NCI-H2107 treated with DMSO at 0.1 percent for 48 hours (cell line): ENCODE data around the gene EPHX1.
A peak's percentile ranks its signal among the peaks of the same experiment; 100 is the strongest.

ENCODE experiments used
- DNase-seq: peaks from one replicate; lab custom pipeline; 2025; ENCODE audit not compliant: unreplicated experiment; lab: John Stamatoyannopoulos, UW

Gene EPHX1

DNA sequence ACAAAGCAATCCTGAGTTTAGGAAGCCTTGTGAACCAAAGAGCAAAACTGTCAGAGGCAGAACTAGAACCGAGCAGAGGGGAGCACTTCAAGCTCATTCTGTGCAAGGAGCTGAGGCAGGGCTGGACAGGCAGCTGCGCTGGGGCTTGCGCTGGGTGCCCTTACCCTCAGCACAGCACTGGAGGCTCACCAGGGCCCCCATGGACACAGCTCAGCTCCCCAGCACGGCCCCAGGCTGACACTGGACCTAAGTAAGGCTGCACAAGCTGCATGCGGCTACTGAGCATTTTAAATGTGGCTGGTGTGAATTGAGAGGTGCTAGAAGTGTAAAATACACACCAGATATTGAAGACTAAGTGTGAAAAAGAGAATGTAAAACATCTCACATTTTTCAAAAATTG lies 50.2 kb downstream of the EPHX1 start:
- DNase-seq: no peak

GRCh38 chr1:225860876-225861441 lies 51.0 kb downstream of the EPHX1 start:
- DNase-seq: peak; percentile 34

DNA sequence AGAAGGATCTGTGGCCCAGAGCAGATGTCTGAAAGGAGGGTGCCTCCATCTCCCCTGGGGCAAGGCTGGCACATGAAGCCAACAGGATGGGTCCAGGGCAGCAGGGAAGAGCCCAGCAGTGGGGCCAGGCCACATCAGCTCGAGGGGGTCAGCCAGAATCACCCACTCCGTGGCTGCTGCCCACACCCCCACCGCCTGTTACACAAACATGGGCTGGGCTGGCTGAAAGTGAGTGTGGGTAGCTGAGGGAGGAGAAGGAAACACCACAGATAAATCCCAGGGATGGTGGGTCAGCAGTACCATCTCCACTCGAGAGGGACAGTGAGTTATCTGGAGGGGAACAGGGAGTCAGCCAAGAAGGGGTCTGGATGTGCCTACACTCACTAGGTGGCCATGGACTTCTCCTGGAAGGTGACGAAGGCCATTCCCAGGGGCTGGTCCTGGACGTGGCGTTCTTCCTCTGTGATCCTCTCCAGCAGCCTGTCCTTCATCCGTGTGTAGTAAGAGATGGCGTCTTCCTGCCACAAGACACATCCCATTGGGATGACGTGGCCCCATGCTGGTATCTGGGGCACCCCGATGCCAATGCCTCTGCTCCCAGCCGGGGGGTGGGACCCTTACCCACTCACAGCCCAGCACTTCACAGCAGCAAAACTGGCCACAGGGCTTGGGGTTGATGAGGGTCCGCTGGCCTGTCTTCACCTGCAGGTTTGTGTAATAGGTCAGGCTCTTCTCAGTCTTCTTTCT lies 52.1 kb downstream of the EPHX1 start:
- DNase-seq: no peak

- DNase-seq: no peak
Observed at GRCh38 chr1:225862581-225862950, 52.6 kb downstream of the EPHX1 start.

DNA sequence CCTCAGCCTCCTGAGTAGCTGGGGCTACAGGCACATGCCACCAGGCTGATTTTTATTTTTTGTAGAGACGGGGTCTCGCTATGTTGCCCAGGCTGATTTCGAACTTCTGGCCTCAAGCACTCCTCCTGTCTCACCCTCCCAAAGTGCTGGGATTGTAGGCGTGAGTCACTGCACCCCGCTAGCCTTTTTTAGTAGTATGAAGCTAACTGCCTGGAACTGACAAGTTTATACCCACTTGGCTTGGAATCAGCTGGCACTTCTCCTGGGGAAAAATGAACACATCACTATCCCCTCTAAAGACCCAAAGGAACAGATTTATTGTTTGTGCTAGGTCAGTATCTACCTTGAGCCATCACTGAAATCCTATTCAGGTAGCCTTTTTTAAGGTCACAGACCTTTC lies 53.2 kb downstream of the EPHX1 start:
- no peak for DNase-seq

GRCh38 chr1:225865514-225865913 lies 55.6 kb downstream of the EPHX1 start:
- no peak for DNase-seq

- no peak for DNase-seq
Observed at GRCh38 chr1:225866061-225866837, 56.3 kb downstream of the EPHX1 start.

GRCh38 chr1:225866981-225867380 lies 57.1 kb downstream of the EPHX1 start:
- DNase-seq: no peak

- DNase-seq: no peak
Observed at GRCh38 chr1:225868631-225869330, 58.9 kb downstream of the EPHX1 start.

DNA sequence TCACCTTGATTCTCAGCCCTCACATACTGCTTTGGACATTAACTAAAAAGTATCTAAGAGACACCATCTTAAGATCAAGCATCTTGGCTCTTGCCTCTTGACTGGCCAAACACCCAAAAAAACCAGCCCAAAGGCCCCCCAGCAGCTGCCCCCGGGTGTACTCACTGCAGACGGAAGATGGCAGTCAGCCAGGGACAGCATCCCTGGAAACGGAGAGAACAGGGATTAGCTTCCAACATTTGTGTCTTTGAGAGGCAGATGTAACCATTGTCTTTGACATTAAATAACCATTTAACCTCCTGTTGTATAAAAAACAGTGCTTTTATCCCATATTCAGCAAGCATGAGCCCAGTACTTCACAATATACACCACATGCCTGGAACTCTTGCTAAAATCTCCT lies 61.0 kb downstream of the EPHX1 start:
- no peak for DNase-seq

- no peak for DNase-seq
Observed at GRCh38 chr1:225871359-225872074, 61.6 kb downstream of the EPHX1 start.

DNA sequence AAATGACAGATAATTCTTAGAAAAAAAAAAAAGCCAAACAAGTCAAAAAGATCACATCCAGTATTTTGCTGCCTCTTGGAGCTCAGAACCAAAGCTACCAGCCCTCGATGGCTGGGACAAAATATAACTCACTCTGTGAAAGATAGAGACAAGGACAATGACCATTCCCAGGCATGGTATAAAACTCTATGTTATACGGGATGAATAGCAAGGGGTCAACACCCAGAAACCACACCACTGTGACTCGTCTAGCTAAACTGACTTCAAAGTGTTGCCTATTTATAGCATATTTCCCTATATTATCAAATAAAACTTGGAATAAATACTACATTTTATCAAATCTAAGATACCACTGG lies 62.1 kb downstream of the EPHX1 start:
- no peak for DNase-seq

DNA sequence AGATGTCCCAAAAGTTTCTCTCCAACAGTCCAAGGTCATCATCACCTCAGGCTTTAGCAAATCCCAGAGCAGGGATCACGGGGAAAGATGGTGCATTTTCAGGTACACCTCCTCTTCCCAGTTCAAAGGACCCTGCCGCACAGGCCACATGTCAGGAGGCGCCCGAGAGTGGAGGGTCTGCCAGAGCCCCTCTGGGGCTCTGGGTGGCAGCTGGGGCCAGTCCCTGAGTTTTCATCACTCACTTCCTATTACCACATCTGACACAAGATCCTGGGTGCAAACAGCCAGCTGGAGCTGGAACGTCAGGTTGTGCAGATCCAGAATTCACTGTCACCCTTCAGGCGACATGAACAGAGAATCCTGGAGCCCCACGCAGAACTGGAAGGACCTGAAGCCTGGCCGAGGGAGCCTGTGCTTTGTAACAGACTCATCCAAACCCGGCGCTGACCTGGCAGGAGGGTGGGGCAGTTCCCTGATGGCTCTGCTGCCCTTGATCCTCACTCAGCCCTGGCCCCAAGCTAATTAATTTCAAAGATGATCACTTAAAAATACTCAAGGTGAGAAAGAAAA lies 63.4 kb downstream of the EPHX1 start:
- no peak for DNase-seq

GRCh38 chr1:225874431-225874830 lies 64.5 kb downstream of the EPHX1 start:
- no peak for DNase-seq

DNA sequence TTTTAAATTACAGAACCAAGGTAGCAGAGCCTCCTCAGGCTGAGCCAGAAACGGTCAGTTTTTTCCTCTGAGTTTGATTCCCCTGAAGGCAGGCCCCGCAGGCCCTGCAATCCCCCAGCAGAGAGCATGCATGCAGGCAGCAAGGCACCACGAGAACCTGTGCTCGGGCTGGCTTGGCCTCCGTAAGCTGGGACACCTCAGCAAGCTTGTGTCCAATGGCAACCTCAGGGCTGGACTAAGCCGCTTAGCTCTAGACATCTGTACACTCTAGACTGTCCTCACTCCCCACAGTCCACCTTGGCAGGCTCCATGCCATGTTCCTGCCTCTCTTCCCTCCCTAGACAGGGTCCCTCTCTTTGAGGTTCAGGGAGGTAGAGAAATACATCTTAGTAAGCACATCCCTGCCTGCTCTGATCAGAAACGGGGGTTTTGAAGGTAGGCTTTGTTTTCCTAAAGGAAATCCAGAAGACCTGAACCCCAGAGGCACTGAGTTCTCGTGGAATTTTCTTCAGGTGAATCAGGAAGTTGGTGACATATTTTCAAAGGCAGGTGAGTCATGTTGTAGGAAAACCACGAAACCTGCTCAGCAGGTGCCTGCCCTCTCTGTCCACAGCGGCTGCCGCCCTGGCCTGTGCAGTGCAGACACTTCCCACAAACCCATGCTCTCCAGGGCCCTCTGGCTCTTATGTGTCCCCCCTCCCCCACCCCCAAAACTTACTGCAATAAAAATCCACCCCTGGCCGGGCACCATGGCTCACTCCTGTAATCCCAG lies 65.3 kb downstream of the EPHX1 start:
- DNase-seq: peak; percentile 45

DNA sequence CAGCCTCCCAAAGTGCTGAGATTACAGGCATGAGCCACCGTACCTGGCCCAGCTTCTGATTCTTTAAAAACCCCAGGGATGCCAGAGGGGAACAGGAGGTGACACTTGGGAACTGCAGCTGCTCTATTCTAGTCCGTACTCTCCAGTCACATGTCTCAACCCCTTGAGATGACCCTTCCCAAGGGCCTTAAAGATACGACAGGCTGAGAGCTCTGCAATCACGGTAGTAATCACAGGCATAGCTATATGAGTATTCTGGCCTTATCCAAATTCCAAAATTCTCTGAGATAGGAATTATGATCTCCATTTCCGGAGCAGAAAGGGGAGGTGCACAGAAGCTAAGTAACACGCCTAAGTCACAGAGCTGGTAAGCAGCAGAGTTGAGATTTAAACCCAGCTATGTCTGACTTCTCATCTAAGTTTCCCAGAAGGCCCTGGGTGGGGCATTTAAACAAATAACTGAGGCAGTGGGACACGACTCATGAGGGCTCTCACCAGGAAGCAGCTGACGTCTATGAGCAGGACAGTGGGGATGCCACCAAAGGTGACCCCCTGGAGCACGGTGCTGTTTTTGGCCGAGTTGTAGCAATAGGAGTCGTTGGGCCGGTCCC lies 67.1 kb downstream of the EPHX1 start:
- no peak for DNase-seq

DNA sequence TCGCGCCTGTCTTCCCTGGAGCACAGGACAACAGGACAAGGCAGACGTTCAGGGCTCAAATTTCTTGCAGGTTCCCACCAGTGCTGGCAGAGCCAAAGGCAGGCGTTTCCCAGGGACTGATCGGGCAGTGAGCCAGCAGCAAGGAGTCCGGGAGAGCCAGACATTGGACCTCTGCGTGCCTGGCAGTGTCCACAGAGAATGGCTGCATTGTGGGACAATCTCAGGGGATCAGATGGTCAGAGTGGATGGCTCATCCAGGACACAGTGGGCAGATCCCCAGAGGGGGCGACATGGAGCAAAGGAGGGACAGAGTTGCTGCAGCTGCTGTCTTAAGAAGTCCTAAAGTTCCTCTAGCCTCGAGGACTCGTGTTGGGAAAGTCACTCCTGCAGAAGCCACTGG lies 67.7 kb downstream of the EPHX1 start:
- DNase-seq: peak; percentile 55

- no peak for DNase-seq
Observed at GRCh38 chr1:225878282-225878681, 68.4 kb downstream of the EPHX1 start.

GRCh38 chr1:225879521-225880221 lies 69.7 kb downstream of the EPHX1 start:
- peak; percentile 89 for DNase-seq
